Glutamatergic neuron (in vitro differentiated cells): ENCODE results near the gene FIBCD1. TPM values are rescaled to one million over a fixed set of nuclear protein-coding genes. Genes with fewer than 3 reads are reported as not detected.

Experiments used
- DNase-seq: peaks from one replicate; pipeline ENCODE4 v3.0.0; 2022
- H3K27ac Mint-ChIP-seq: one replicate; pipeline ENCODE4 v1.8.0; 2020; ENCODE audit warnings: mild to moderate bottlenecking, mixed read lengths, inconsistent platforms; ENCODE audit not compliant: unreplicated experiment
- H3K27me3 Mint-ChIP-seq: one replicate; pipeline ENCODE4 v1.8.0; 2020; ENCODE audit warnings: mild to moderate bottlenecking, moderate library complexity, mixed read lengths, inconsistent platforms; ENCODE audit not compliant: unreplicated experiment
- H3K36me3 Mint-ChIP-seq: one replicate; pipeline ENCODE4 v1.8.0; 2020; ENCODE audit warnings: mild to moderate bottlenecking, mixed read lengths, inconsistent platforms; ENCODE audit not compliant: unreplicated experiment
- H3K4me1 Mint-ChIP-seq: one replicate; pipeline ENCODE4 v1.8.0; 2020; ENCODE audit warnings: mild to moderate bottlenecking, low read depth, mixed read lengths, inconsistent platforms; ENCODE audit not compliant: unreplicated experiment
- H3K4me3 Mint-ChIP-seq: one replicate; pipeline ENCODE4 v1.8.0; 2020; ENCODE audit warnings: mild to moderate bottlenecking, mixed read lengths, inconsistent platforms; ENCODE audit not compliant: unreplicated experiment
- H3K9me3 Mint-ChIP-seq: one replicate; pipeline ENCODE4 v1.8.0; 2020; ENCODE audit warnings: mild to moderate bottlenecking, moderate library complexity, mixed read lengths, inconsistent platforms; ENCODE audit not compliant: unreplicated experiment
- CTCF ChIP-seq: fragments of 200-600 bp; sonication (generic); IDR thresholded peaks from one replicate; pipeline ENCODE4 v1.5.0; 2021; ENCODE audit not compliant: partially characterized antibody, unreplicated experiment
- total RNA-seq: library from RNA; stranded (reverse); fragmentation: NEBNext Ultra II Directional; extraction: Animal tissue kit (Norgen Biotek cat#: 25700); gene quantifications from one replicate; pipeline ENCODE4 v1.2.1, GENCODE V29; 2021; ENCODE audit not compliant: unreplicated experiment

The FIBCD1 gene
- total RNA-seq, 1 donor from 2014 or later: not detected

- TF ChIP-seq CTCF: no peak
- no peak for DNase-seq
- H3K36me3 Mint-ChIP-seq: no peaks in the 10 kb centered on the region
- peaks cover 4% of the 10 kb centered on the region for H3K9me3 Mint-ChIP-seq
- H3K27me3 Mint-ChIP-seq: peaks cover 2% of the 10 kb centered on the region
- no peak overlapping the region for H3K4me3 Mint-ChIP-seq
- H3K4me1 Mint-ChIP-seq: no peaks in the 10 kb centered on the region
- H3K27ac Mint-ChIP-seq: no peak overlapping the region
Measured at GRCh38 chr9:130905125-130905901, 33.7 kb downstream of the FIBCD1 start.

- Mint-ChIP-seq H3K9me3 (peaks cover 4% of the 10 kb centered on the region), H3K4me1 (no peaks in the 10 kb centered on the region), H3K4me3 (no peak overlapping the region), H3K27ac (no peak overlapping the region), H3K36me3 (no peaks in the 10 kb centered on the region), H3K27me3 (peaks cover 2% of the 10 kb centered on the region)
- no peak for DNase-seq
- TF ChIP-seq CTCF: no peak
Measured at GRCh38 chr9:130904070-130905044, 34.7 kb downstream of the FIBCD1 start.

GRCh38 chr9:130903194-130904069, 35.6 kb downstream of the FIBCD1 start:
- Mint-ChIP-seq H3K4me1 (no peaks in the 10 kb centered on the region), H3K27me3 (peaks cover 2% of the 10 kb centered on the region), H3K4me3 (no peak overlapping the region), H3K9me3 (peaks cover 4% of the 10 kb centered on the region), H3K27ac (no peak overlapping the region), H3K36me3 (no peaks in the 10 kb centered on the region)
- no peak for TF ChIP-seq CTCF
- DNase-seq: no peak

DNA sequence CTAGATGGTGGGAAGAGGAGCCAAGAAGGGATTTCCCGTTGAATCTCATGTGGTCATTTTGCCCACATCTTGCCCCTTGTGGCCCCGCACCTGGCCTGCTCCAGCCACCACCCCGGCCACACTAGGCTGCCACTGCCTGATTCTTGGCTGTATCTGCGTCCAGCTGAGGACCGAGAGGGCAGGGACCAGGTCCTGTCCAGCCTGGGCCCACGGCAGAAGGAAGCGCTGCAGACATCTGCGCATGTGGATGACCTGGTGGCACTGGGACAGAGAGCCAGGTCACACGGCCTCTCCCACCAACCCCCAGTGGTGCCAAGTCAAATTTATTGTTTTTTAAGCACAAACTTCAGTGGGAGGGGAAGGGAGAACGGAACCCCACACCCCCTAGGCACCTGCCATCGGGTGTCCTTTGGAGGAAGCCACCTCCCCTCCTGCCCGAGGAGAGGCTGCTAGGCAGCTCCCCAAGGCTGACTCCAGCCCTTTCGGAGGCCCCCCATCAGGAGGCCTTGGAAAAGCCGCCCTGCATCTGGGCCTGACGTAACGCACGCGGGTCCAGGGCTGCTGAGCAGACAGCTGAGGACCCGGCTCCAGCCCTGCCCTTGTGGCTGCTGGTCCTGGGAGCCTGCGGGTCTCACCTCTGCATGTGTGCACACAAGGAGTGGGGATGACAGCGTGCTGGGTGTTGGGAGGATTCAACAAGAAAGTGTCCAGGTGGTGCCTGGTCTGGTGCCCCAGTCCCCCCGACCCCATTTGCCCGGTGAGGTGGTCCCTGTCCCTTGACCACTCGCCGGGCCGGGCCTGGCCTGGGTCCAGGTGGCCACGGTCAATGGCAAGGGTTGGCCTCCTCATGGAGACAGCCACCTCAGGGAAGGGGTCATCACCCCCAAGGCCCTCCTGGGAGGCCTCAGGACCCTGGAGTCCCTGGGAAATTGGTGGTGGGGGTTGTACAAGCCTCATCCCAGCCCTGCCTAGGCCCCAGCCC, 36.6 kb downstream of the FIBCD1 start:
- no peak overlapping the region for H3K27ac Mint-ChIP-seq
- H3K36me3 Mint-ChIP-seq: no peaks in the 10 kb centered on the region
- TF ChIP-seq CTCF: no peak
- no peak for DNase-seq
- H3K4me1 Mint-ChIP-seq: no peaks in the 10 kb centered on the region
- H3K4me3 Mint-ChIP-seq: no peak overlapping the region
- peaks cover 2% of the 10 kb centered on the region for H3K9me3 Mint-ChIP-seq
- peaks cover 2% of the 10 kb centered on the region for H3K27me3 Mint-ChIP-seq
